GM21528 (cell line): ENCODE measurements around the gene BICDL1.

Experiments
- ATAC-seq: cut with Tn5 transposase; IDR thresholded peaks from one replicate; pipeline ENCODE4 v1.9.1; 2021; ENCODE audit warnings: mild to moderate bottlenecking, moderate library complexity; ENCODE audit not compliant: unreplicated experiment, low FRiP score

The BICDL1 gene

GRCh38 chr12:120076651-120077050 is 87.6 kb downstream of the BICDL1 start:
- ATAC-seq, result no peak

DNA sequence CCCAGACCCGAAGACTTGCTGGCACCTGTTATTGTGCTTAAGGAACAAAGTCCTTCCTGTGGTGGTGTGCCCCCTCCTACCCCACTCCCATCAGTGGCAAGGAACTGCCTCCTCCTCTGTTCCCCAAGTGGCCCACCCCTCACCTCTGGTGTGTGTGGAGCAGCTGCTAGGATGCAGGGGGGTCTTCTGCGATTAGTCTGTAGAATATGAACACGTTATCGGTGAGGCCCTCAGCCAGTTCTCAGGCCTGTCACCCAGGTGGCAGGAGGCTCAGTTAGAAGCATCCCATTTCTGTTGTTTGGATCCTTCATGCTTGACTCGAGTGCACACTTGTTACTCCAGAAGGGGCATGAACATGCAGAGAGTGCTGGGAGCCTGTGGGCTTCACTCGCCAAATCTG is 88.2 kb downstream of the BICDL1 start:
- ATAC-seq, result no peak

- ATAC-seq, result no peak
These were observed 89.8 kb downstream of the BICDL1 start for GRCh38 chr12:120078868-120079267.

GRCh38 chr12:120079411-120080400 is 90.7 kb downstream of the BICDL1 start:
- ATAC-seq, result no peak

DNA sequence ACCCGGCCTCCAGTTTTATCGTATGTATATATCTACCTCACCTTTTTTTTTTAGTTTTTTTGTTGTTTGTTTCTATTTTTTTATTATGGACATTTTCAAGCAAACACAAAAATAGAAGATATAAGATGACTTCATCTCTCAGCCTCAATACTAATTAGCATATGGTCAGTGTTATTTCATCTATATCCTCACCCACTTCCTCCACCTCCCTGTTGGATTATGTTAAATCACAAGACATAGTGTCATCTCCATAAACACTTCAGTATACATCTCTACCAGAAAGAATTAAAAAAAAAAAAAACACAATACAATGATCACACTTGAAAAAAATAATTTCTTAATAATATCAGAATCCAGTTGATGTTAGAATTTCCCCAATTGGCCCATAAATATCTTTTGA is 92.6 kb downstream of the BICDL1 start:
- no peak for ATAC-seq

DNA sequence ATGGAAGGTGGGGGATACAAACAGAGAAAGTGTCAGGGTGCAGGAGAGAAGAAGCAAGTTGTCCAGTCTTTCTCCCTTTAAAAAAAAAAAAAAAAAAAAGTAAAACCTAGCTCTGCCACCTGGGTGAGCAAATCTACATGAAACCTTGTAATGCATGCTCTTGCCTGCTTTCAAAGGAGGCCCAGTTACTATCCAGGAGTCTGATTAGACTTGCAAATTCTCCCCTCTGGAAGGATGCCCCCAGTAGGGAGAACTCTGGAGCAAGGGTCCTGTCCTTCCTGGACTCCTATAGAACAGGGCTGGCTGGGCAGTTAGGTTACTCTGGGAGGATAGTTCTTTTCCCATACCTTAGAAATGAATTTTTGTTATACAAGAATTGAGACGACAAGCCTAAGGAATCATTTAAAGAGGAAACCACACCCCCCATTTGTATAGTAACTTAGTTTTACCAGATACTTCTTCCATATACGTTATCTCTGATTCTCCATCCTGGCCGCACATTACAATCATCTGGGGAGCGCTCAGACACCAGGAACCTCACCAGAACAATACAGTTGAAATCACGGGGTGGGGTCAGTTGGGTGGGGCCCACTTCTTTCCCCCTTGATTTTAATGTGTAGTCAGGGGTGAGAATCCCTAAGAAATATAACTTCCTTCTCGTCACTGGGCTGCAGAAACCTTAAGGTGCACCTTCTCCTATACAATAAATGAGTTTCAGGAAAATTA is 97.0 kb downstream of the BICDL1 start:
- no peak for ATAC-seq

DNA sequence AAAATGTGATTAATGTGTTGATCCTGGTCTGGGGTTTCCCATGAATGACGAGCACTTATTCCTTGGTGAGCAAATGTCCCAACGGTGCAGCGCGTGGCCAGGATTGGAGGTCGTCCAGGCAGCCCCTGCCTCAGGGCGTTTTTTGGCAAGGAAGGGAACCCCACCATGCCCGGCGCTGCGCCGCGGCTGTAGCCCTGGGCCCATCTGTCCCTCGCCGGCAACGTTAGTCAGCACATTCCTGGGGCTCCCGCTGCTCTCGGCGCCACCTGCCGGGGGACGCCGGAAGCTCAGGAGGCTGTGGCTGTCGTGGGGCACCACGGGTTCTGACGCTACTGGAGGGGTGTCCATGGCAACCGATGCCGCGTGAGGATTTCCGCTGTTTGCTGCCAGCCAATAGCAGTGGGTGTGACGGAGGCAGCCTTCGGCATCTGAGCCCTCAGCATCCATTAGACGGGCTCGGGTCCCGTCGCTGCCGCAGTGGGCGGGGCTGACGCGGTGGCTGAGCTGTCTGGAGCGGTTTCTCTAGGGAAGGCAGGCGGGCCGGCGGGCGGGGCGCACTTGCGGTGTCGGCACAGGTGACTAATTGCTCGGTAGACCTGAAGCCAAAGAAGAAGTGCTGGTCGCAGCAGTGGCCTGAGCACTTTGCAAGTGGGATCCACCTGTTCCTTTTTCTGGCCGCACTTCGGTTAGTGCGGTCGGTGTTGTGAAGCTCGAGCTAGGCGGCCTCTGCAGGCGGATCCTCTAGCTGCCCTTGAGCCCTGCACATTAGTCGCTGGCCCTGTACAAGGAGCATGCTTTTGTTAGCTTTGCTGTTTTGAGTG is 98.0 kb downstream of the BICDL1 start:
- peak; percentile 96 for ATAC-seq

DNA sequence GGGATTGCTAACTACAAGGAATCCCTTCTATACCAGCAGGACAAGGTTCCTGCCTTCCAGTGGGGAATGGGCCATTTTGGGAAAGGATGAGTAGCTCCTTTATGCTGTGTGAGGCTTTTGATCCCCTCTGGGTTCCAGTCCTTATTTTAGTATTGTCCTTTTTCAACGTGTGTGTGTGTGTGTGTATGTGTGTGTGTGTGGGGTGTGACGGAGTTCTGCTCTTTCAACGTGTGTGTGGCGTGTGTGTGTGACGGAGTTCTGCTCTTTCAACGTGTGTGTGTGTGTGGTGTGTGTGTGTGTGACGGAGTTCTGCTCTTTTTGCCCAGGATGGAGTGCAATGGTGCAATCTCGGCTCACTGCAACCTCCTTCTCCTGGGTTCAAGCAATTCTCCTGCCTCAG is 100.1 kb downstream of the BICDL1 start:
- no peak for ATAC-seq

DNA sequence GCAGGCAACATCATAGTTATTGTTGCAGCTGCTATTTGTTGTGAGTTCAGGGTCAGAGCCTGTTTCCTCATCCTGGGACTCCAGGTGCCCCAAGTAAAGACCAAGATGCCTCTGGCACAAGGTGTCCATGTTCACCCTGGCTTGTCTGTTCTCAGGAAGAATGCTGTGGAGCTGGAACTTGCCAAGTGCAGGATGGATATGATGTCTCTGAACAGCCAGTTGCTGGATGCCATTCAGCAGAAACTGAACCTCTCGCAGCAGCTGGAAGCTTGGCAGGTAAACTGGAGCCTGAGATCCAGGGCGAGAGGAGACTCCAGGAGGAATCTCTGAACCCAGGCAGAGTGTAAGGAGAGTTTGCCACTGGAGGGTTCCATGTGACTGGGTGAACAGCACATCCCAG is 100.8 kb downstream of the BICDL1 start:
- no peak for ATAC-seq

DNA sequence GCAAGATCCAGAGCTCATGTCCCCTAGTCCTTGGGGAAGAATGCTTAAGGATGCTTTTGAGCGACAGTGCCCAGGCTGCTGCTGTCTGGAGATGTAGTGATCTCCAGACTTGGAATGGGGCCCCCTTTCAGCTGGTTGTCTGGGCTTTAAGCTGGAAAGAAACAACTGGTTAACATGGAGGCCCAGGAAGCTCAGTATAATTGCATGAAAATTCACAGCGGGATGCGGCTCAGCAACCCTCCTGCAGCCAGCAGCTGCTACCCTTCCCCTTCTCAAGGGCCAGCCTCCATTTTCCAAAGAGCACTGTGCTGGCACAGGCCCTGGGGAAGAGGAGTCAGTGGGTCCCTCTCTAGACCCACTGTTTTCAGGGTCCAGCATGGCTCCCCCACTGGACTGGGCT is 101.2 kb downstream of the BICDL1 start:
- no peak for ATAC-seq

GRCh38 chr12:120090626-120091295 is 101.7 kb downstream of the BICDL1 start:
- ATAC-seq, result no peak

DNA sequence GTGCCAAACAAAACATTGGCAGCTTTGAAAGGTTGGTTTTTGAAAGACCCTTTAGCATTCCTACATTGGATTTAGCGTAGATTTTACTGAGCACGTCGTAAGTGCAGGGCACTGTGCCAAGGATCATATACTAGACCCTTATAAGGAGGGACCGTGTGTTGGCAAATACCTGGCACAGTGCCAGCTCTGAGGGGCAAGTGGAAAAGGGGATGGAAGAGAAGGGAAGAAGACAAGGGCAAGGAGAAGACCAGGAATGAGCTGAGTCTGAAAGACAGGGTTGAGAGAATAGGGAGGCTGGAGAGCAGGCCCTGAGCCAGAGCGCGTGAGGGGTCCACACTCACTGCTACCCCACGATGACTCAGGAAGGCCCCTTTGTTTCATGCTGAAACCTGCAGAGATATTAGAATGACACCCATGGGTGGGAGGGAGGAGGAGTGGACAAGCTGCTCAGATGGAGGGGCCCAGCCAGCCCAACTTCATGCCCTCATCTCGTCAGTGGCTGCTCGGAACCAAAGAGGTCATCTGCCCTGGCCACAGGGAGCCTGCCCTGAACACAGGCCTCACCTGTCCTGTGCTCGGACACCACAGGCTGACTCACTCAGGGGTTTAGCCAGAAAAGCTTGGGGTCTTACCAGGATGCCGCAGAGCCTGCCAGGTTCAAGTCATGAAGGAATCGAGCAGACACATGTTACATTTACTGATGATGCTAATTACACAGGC is 102.5 kb downstream of the BICDL1 start:
- no peak for ATAC-seq

GRCh38 chr12:120092551-120093335 is 103.7 kb downstream of the BICDL1 start:
- no peak for ATAC-seq

DNA sequence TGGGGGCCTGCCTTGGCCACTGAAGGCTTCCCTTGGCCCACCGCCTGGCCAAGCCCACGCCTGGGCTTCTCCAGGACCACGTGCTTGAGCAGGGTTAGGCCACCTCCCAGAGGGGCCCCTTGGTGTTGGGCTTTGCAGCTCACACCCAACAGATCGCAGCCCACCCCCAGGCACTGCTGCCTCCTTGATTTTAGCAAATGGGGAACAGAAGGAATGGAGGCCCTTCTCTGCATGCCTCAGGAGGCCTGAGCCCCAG is 104.2 kb downstream of the BICDL1 start:
- no peak for ATAC-seq

DNA sequence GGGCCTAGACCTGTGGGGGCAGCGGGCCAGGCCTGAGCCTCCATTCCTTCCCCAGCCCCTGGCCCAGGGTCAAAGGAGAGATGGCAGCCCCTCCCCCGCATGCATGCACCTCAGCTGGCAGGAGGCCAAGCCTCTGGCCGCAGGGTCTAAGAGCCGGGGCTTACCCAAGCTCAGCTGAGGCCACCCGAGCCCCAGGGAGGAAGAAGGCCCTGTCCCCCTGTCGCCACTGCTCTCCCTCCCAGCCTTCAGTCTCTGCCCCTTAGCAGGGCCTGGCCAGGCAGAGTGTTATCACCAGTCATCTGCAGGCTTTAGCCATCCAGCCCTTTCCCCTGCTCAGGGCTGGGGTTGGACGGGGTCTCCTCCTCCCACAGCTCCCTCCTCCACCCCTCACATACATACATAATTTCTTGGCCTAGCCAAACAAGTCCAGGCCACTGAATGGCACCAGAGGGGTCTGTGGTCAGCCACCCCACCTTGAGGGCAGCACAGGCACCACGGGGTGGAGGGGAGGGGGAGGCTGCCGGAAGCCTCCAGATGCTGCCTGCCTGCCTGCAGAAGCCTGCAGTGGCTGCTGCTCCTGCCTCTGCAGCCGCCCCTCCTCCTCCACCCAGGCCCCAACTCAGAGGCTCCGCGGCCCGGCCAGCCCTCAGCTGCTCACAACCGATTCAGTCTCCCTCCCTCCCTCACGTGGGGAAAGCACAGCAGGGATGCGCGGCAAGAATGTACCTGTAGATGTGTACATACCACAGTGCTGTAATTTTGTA is 104.7 kb downstream of the BICDL1 start:
- no peak for ATAC-seq

GRCh38 chr12:120094485-120094884 is 105.4 kb downstream of the BICDL1 start:
- ATAC-seq, result no peak

- no peak for ATAC-seq
These were observed 106.3 kb downstream of the BICDL1 start for GRCh38 chr12:120095331-120095730.

- no peak for ATAC-seq
These were observed 106.7 kb downstream of the BICDL1 start for GRCh38 chr12:120095736-120096135.
